Parietal lobe (tissue), 1 donor: ENCODE measurements around the gene GPR119. TPM values are rescaled to one million over a fixed set of nuclear protein-coding genes. Genes with fewer than 3 reads are reported as not detected.

Experiments used
- total RNA-seq: library from RNA; depleted of rRNA; stranded (reverse); fragments of >200 nt; gene quantifications from one replicate; pipeline ENCODE4 v1.2.3, GENCODE V29; 2014

The GPR119 gene
- not detected for total RNA-seq

GRCh38 chrX:130385520-130385919 is at the start of gene GPR119:
TSS of gene GPR119 (minus strand) at chrX:130385674. CDS start at chrX:130385447, 227 bp downstream.

DNA sequence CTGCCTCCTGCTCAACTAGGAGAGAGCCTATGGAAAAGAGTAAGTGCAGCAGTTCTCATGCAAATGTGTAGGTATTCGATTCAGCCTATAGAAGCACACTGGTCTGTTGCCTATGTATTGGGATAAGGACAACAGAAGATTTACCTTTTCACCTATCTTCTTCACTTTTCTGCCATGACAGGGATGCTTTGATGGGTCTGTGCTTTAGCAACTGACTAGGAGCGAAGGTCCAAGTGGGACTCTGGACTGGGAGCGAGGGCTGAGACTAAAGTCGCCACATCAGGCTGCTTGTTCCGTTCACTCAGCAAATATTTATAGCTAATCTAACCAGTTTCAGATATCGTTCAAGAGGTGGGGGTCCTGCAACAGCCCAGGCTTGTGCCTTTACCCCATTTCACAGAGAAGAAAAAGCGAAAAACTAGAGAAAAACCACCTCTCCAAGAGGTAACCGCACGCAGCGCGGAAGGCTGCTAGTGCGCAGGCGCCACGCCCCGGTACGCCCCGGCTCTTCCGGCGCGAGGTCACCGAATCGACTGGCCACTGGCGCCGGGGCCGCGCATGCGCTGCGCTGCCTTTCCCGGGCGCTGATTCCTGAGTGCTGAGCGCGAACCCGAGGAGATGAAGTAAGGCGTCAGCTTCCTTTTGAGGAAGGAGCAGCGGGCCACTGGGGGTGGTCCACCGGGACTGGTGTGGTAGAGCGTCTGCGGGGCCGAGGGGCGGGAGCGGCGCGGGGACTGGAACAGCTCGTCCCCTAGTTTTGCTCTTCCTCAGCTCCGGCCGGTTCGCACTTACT is 16.1 kb upstream of the GPR119 start, which contains the start of gene RBMX2:
Gene RBMX2 (plus strand): TSS at position 573 of the 793 bp plus-strand sequence. CDS start 46 bp downstream, at position 619.

GRCh38 chrX:130339408-130340222 is 45.9 kb downstream of the GPR119 start, which contains the start of gene SLC25A14:
TSS of gene SLC25A14 (plus strand) at chrX:130339919. CDS start at chrX:130340279, 360 bp downstream.

Other genes with a start within 250 kb of the GPR119 start
- 10.3 TPM for gene AIFM1, start 219.8 kb downstream of the GPR119 start, total RNA-seq
- 29.1 TPM for gene RAB33A, start 213.7 kb downstream of the GPR119 start, total RNA-seq
- gene ZNF280C, start 116.8 kb downstream of the GPR119 start, total RNA-seq: 15.0 TPM
- 29.4 TPM for gene SLC25A14, start 45.8 kb downstream of the GPR119 start, total RNA-seq
- gene RBMX2, start 16.3 kb upstream of the GPR119 start, total RNA-seq: 31.0 TPM